Esophagus muscularis mucosa (tissue), 4 donors: ENCODE data around the gene SPRED2.

ENCODE experiments used
- CTCF ChIP-seq, 3 experiments: fragments of 200-600 bp in 2 of 3; fragments of 450-650 bp in 1 of 3; sonication (generic) in 2 of 3; IDR thresholded peaks; one replicate each; pipeline ENCODE4 v1.5.1; 2017 to 2019; ENCODE audit warnings: antibody characterized with exemption in 3 of 3, mild to moderate bottlenecking in 2 of 3, moderate library complexity in 1 of 3
- EP300 ChIP-seq: sonication (generic); formaldehyde crosslinking; IDR thresholded peaks from one replicate; pipeline ENCODE4 v1.6.1; 2017; ENCODE audit warnings: antibody characterized with exemption
- POLR2A ChIP-seq: fragments of 450-650 bp; IDR thresholded peaks from one replicate; pipeline ENCODE4 v1.6.1; 2017; ENCODE audit warnings: antibody characterized with exemption, moderate library complexity, mild to moderate bottlenecking, low read depth
- POLR2AphosphoS5 ChIP-seq, 2 donors: sonication (generic); formaldehyde crosslinking; IDR thresholded peaks; one replicate each; pipeline ENCODE4 v1.6.1; 2017; ENCODE audit warnings: antibody characterized with exemption in 2 of 2

- TF ChIP-seq CTCF (IDR thresholded peaks at IDR 0.05) (no peak), EP300 (no peak), POLR2A (no peak), POLR2AphosphoS5 (IDR thresholded peaks at IDR 0.05) (no peak)
These were observed 36.6 kb downstream of the SPRED2 start for GRCh38 chr2:65395621-65396347.
